GM12878 (cell line): ENCODE measurements around the gene TOM1L2. TPM values are rescaled to one million over a fixed set of nuclear protein-coding genes. Genes with fewer than 3 reads are reported as not detected.
A peak's percentile ranks its signal among the peaks of the same experiment; 100 is the strongest.

Experiments
- BCL3 ChIP-seq: IDR thresholded peaks from 2 replicates; pipeline ENCODE4 v1.6.1; 2011; ENCODE audit warnings: borderline replicate concordance, low read depth, mild to moderate bottlenecking, moderate library complexity, low read length; ENCODE audit not compliant: insufficient read depth, poor library complexity, severe bottlenecking
- CHD1 ChIP-seq: IDR thresholded peaks from 2 replicates; pipeline ENCODE4 v1.6.1; 2012; ENCODE audit warnings: low read depth, low read length, improper control_type of control experiment
- DPF2 ChIP-seq: fragments of 450-650 bp; IDR thresholded peaks from 2 replicates; pipeline ENCODE4 v1.6.1; 2017; ENCODE audit warnings: mild to moderate bottlenecking
- ETV6 ChIP-seq, 2 experiments: fragments of 450-650 bp in 1 of 2; IDR thresholded peaks in 1 of 2; conservative IDR thresholded peaks in 1 of 2; 2 replicates each; pipeline ENCODE4 v1.6.1; 2014; ENCODE audit warnings: antibody characterized with exemption in 1 of 2, borderline replicate concordance in 1 of 2, low read depth in 1 of 2, mild to moderate bottlenecking in 1 of 2, moderate library complexity in 1 of 2
- HSF1 ChIP-seq: fragments of 150-350 bp; IDR thresholded peaks from 2 replicates; pipeline ENCODE4 v1.6.1; 2014; ENCODE audit warnings: mild to moderate bottlenecking, low read depth, low read length
- IKZF1 ChIP-seq: fragments of 450-650 bp; conservative IDR thresholded peaks from 2 replicates; pipeline ENCODE4 v1.6.1; 2017; ENCODE audit warnings: antibody characterized with exemption, mild to moderate bottlenecking
- KAT2A ChIP-seq: conservative IDR thresholded peaks from 2 replicates; pipeline ENCODE4 v1.6.1; 2011; ENCODE audit warnings: low read depth, low read length; ENCODE audit not compliant: control insufficient read depth
- KLF5 ChIP-seq: fragments of 450-650 bp; IDR thresholded peaks from 2 replicates; pipeline ENCODE4 v1.6.1; 2014; ENCODE audit warnings: mild to moderate bottlenecking; ENCODE audit not compliant: partially characterized antibody
- MEF2A ChIP-seq: IDR thresholded peaks from 2 replicates; pipeline ENCODE4 v1.6.1; 2011; ENCODE audit warnings: low read depth, mild to moderate bottlenecking, low read length, moderate library complexity; ENCODE audit not compliant: insufficient read depth
- MYB ChIP-seq: fragments of 150-350 bp; IDR thresholded peaks from 2 replicates; pipeline ENCODE4 v1.6.1; 2014; ENCODE audit warnings: mild to moderate bottlenecking, low read depth, low read length, borderline replicate concordance
- NFIC ChIP-seq: IDR thresholded peaks from 2 replicates; pipeline ENCODE4 v1.6.1; 2012; ENCODE audit warnings: low read depth, mild to moderate bottlenecking, inconsistent platforms, low read length, moderate library complexity
- NFYA ChIP-seq: IDR thresholded peaks from 2 replicates; pipeline ENCODE4 v1.6.1; 2011; ENCODE audit warnings: low read depth, mild to moderate bottlenecking, low read length, improper control_type of control experiment, borderline replicate concordance
- NRF1 ChIP-seq: conservative IDR thresholded peaks from 2 replicates; pipeline ENCODE4 v1.6.1; 2011; ENCODE audit warnings: mild to moderate bottlenecking, low read depth, low read length, improper control_type of control experiment
- PAX8 ChIP-seq: fragments of 450-650 bp; IDR thresholded peaks from 2 replicates; pipeline ENCODE4 v1.6.1; 2017; ENCODE audit warnings: mild to moderate bottlenecking, moderate library complexity
- SMAD5 ChIP-seq: IDR thresholded peaks from 2 replicates; pipeline ENCODE4 v1.6.1; 2016; ENCODE audit warnings: antibody characterized with exemption, low read depth
- SREBF2 ChIP-seq: IDR thresholded peaks from 2 replicates; pipeline ENCODE4 v1.6.1; 2012; ENCODE audit warnings: mild to moderate bottlenecking, low read length
- SUPT20H ChIP-seq: IDR thresholded peaks from 2 replicates; pipeline ENCODE4 v1.6.1; 2011; ENCODE audit warnings: low read depth, mild to moderate bottlenecking, low read length, moderate library complexity, borderline replicate concordance; ENCODE audit not compliant: control insufficient read depth
- TBL1XR1 ChIP-seq: IDR thresholded peaks from 2 replicates; pipeline ENCODE4 v1.6.1; 2012; ENCODE audit warnings: low read depth, low read length, improper control_type of control experiment
- TCF3 ChIP-seq: IDR thresholded peaks from 2 replicates; pipeline ENCODE4 v1.6.1; 2012; ENCODE audit warnings: low read depth, mild to moderate bottlenecking, low read length, borderline replicate concordance; ENCODE audit not compliant: insufficient read depth
- YY1 ChIP-seq: IDR thresholded peaks from 2 replicates; pipeline ENCODE4 v1.6.1; 2011; ENCODE audit warnings: low read depth, mild to moderate bottlenecking, low read length
- ZBTB4 ChIP-seq: fragments of 450-650 bp; formaldehyde crosslinking; IDR thresholded peaks from 2 replicates; pipeline ENCODE4 v1.4.0; 2022; ENCODE audit warnings: mild to moderate bottlenecking, moderate library complexity
- ZNF24 ChIP-seq: fragments of 450-650 bp; IDR thresholded peaks from 2 replicates; pipeline ENCODE4 v1.6.1; 2017; ENCODE audit warnings: antibody characterized with exemption, mild to moderate bottlenecking
- ZNF274 ChIP-seq: IDR thresholded peaks from one replicate; pipeline ENCODE4 v1.8.0; 2011; ENCODE audit not compliant: insufficient read length, insufficient read depth
- polyA plus RNA-seq, 11 experiments: library from polyadenylated mRNA; depleted of rRNA in 4 of 11; unstranded in 6 of 11; stranded (reverse) in 5 of 11; fragments of >200 nt; fragmentation: Nextera tagmentation in 4 of 11; fragmentation: Illumina TruSeq in 1 of 11; extraction: Ambion mirVana in 4 of 11; extraction: Trizol in 1 of 11; gene quantifications; 1 replicate in 1 of 11; 2 replicates in 10 of 11; pipeline versions ENCODE4 v1.2.1 to v1.2.3, GENCODE V29; 2011 to 2016; ENCODE audit warnings: inconsistent platforms in 2 of 11, missing spikeins in 2 of 11, low read depth in 1 of 11
- total RNA-seq, 4 experiments: library from RNA; depleted of rRNA in 3 of 4; stranded (reverse); fragments of >200 nt in 3 of 4; fragmentation: Illumina TruSeq in 1 of 4; extraction: Trizol in 1 of 4; gene quantifications; 2 replicates each; pipeline versions ENCODE4 v1.2.1 to v1.2.3, GENCODE V29; 2013 to 2021

Gene TOM1L2
- total and polyA plus RNA-seq, 10 of the 15 experiments (the other 5 are each of a cell fraction or from before 2014, with no cell fraction given): 0.19 to 19.2 (median 8.1) TPM

- no peak for TF ChIP-seq ETV6 (conservative IDR thresholded peaks at IDR 0.05 in 1 of 2, IDR thresholded peaks at IDR 0.05 in 1 of 2; ENCODE audit: borderline replicate concordance in 1 of 2, low read depth in 1 of 2)
- no peak for TF ChIP-seq NFIC
- no peak for TF ChIP-seq MYB
- TF ChIP-seq SUPT20H: no peak
- no peak for TF ChIP-seq NFYA
- TF ChIP-seq NRF1: no peak
- no peak for TF ChIP-seq ZNF274
- TF ChIP-seq SREBF2: no peak
- no peak for TF ChIP-seq CHD1
- no peak for TF ChIP-seq KAT2A
- TF ChIP-seq MEF2A: no peak
- no peak for TF ChIP-seq ZBTB4 (CRISPR knock-in tag)
- no peak for TF ChIP-seq IKZF1
- no peak for TF ChIP-seq ZNF24
- no peak for TF ChIP-seq HSF1
- TF ChIP-seq YY1: peak; percentile 96
- TF ChIP-seq SMAD5: no peak
- no peak for TF ChIP-seq KLF5
- TF ChIP-seq BCL3: no peak
- no peak for TF ChIP-seq TBL1XR1
- TF ChIP-seq PAX8: no peak
- no peak for TF ChIP-seq TCF3
- TF ChIP-seq DPF2: 0 out of 2 replicates have a peak, but pooled peaks have one; percentile 20
Measured at GRCh38 chr17:17812211-17813054, 159.8 kb downstream of the TOM1L2 start (continued).
